ENCODE results near the gene ERBB4.

DNA sequence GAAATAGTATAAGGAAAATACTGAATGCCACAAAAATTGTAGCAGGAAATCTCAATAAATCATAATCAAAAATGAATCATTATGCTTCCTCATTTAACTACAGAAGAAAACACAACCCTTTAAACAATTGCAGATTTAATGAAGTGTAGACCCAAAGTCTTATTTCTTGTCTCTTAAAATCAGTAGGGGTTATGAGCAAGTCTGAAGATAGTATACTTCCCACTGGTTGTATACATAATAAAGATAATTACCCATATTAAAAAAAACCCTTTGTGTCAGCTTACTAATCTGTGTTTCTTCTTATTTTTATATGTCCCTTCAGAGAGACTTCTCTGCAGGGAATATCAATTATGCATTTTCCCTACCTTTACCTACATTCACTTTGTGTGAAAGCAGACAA is 504.7 kb downstream of the ERBB4 start:
- TF ChIP-seq, protein P1, sequence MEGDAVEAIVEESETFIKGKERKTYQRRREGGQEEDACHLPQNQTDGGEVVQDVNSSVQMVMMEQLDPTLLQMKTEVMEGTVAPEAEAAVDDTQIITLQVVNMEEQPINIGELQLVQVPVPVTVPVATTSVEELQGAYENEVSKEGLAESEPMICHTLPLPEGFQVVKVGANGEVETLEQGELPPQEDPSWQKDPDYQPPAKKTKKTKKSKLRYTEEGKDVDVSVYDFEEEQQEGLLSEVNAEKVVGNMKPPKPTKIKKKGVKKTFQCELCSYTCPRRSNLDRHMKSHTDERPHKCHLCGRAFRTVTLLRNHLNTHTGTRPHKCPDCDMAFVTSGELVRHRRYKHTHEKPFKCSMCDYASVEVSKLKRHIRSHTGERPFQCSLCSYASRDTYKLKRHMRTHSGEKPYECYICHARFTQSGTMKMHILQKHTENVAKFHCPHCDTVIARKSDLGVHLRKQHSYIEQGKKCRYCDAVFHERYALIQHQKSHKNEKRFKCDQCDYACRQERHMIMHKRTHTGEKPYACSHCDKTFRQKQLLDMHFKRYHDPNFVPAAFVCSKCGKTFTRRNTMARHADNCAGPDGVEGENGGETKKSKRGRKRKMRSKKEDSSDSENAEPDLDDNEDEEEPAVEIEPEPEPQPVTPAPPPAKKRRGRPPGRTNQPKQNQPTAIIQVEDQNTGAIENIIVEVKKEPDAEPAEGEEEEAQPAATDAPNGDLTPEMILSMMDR (IDR thresholded peaks at IDR 0.05): no peak
- TF ChIP-seq POLR2A (IDR thresholded peaks at IDR 0.05): no peak

Data from esophagus squamous epithelium (tissue), 4 donors.